ENCODE measurements around the gene SREK1IP1. TPM values are rescaled to one million over a fixed set of nuclear protein-coding genes. Genes with fewer than 3 reads are reported as not detected.

SREK1IP1 gene
- total and polyA plus RNA-seq, 2 donors (not counting 1 experiment from before 2014, with no cell fraction given), result 4.4 to 25.5 TPM

DNA sequence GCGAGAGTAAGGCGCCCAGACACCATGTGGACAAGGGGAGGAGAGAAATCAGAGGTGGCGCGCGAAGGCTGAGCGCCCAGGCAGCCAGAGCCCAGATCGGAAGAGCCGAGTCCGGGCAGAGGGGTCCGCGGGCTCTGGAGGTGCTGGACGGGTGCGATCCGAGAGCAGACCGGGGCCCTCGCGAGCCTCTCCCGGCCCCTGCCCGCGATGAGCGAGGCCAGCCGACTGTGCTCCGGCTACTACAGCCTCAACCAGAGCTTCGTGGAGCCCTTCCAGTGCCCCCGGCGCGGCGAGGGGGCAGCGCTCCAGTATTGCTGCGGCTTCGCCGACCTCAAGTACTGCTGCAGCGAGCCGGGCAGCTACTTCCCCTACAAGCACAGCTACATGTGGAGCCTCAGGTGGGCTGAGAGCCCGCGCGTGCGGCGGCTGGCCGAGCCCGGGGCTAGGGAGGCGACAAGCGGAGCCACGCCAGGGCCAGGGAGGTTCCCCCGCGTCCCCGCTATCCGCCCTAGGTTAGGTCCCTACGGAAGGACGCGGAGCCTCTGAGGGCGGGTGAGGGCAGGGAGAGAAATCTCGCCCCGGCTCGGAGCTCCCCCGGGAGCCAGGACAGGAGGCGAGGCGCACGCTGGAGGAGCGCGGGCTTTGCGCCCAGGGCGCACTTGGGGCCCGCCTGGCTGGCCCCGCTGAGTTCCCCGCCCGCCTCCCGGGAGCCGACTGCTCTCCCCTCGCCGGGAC lies 77.9 kb downstream of the SREK1IP1 start, which contains the start of gene SHISAL2B:
Gene SHISAL2B, plus strand, starts transcription at position 87 of the 735 bp plus-strand sequence. Its CDS starts 121 bp downstream, at position 208.
- no peak within 1 kb of the TSS for H3K4me3 ChIP-seq (ENCODE audit: control extremely low read depth in 1 of 5, extremely low read depth in 1 of 5, insufficient read depth in 1 of 5, low read depth in 2 of 5, low read length in 4 of 5)
- H3K9ac ChIP-seq (ENCODE audit: low read length), result no peak within 1 kb of the TSS
- peaks cover 0 to 4% (median 1%) of the 10 kb centered on the region in 3 donors for H3K9me3 ChIP-seq (ENCODE audit: control extremely low read depth in 1 of 3, control insufficient read depth in 2 of 3, insufficient read depth in 1 of 3, low read length in 2 of 3)
- Mint-ChIP-seq H3K4me1 (peaks cover 7% of the 10 kb centered on the region), H3K27ac (no peak within 1 kb of the TSS), H3K4me3 (peak within 1 kb of the TSS; percentile 43), H3K9me3 (ENCODE audit: insufficient read depth) (peaks cover 2% of the 10 kb centered on the region), H3K27me3 (peaks cover 53% of the 10 kb centered on the region)
- H4K20me1 ChIP-seq (ENCODE audit: control insufficient read depth, insufficient read depth, low read length, poor library complexity, severe bottlenecking), result no peaks in the 10 kb centered on the region
- ATAC-seq (ENCODE audit: low read depth) (no peak), DNase-seq (peak; percentile 7)
- no peak within 1 kb of the TSS for H3K27ac ChIP-seq (ENCODE audit: low read length in 2 of 2)
- peak within 1 kb of the TSS; percentile 54 for H3K4me2 ChIP-seq (replicated peaks; ENCODE audit: low read depth, low read length, poor library complexity, severe bottlenecking)
- H3K36me3 ChIP-seq (replicated peaks in 1 of 2; ENCODE audit: control extremely low read depth in 1 of 2, control insufficient read depth in 1 of 2, extremely low read depth in 1 of 2, insufficient read depth in 2 of 2, low read length in 1 of 2), result no peaks in the 10 kb centered on the region
- TF ChIP-seq, protein P1, sequence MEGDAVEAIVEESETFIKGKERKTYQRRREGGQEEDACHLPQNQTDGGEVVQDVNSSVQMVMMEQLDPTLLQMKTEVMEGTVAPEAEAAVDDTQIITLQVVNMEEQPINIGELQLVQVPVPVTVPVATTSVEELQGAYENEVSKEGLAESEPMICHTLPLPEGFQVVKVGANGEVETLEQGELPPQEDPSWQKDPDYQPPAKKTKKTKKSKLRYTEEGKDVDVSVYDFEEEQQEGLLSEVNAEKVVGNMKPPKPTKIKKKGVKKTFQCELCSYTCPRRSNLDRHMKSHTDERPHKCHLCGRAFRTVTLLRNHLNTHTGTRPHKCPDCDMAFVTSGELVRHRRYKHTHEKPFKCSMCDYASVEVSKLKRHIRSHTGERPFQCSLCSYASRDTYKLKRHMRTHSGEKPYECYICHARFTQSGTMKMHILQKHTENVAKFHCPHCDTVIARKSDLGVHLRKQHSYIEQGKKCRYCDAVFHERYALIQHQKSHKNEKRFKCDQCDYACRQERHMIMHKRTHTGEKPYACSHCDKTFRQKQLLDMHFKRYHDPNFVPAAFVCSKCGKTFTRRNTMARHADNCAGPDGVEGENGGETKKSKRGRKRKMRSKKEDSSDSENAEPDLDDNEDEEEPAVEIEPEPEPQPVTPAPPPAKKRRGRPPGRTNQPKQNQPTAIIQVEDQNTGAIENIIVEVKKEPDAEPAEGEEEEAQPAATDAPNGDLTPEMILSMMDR (IDR thresholded peaks at IDR 0.05), result no peak
- no peak for TF ChIP-seq EZH2 (IDR thresholded peaks at IDR 0.05; ENCODE audit: borderline replicate concordance, insufficient read depth, low read depth, low read length, poor library complexity, severe bottlenecking)
- peaks cover 0 to 22% (median 16%) of the 10 kb centered on the region in 4 experiments for H3K27me3 ChIP-seq (replicated peaks in 1 of 4; ENCODE audit: control extremely low read depth in 1 of 4, control insufficient read depth in 3 of 4, insufficient read depth in 4 of 4, low read length in 3 of 4)
- H3K4me1 ChIP-seq (ENCODE audit: control insufficient read depth in 2 of 2, insufficient read depth in 2 of 2, low read length in 2 of 2), result peaks cover 6 to 8% of the 10 kb centered on the region in 2 donors
- H3K79me2 ChIP-seq (ENCODE audit: control insufficient read depth, insufficient read depth, low read length), result no peaks in the 10 kb centered on the region
- ChIA-PET POLR2A (no interaction called here), CTCF (no interaction called here)
- peak within 1 kb of the TSS; percentile 56 for H2AFZ ChIP-seq (ENCODE audit: insufficient read depth, low read depth, low read length, poor library complexity, severe bottlenecking)
- intact Hi-C loops (cut with micrococcal nuclease), result no loop called here
- WGBS (ENCODE audit: insufficient coverage), result 5% methylated on average over 71 of the region's 71 CpGs

DNA sequence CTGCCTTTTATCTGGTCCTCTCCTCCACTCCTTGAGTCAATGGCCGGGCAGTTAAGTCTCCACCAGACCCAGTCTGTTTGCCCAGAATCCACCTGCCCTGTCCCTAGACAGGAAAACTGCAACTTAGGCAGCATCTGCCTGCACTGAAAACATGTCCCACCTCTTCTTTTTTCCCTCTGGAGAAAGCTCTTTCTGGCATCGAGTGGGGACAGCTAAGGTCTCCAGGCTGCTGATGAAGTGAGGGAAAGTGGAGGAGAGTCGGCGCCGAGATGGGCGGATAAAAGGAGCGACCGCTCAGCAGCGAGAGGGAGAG lies 78.4 kb downstream of the SREK1IP1 start:
- Histone ChIP-seq H3K9me3 (ENCODE audit: control extremely low read depth in 1 of 3, control insufficient read depth in 2 of 3, insufficient read depth in 1 of 3, low read length in 2 of 3) (peaks cover 0 to 3% (median 0%) of the 10 kb centered on the region in 3 donors), H3K27me3 (replicated peaks in 1 of 4; ENCODE audit: control extremely low read depth in 1 of 4, control insufficient read depth in 3 of 4, insufficient read depth in 4 of 4, low read length in 3 of 4) (peaks cover 0 to 22% (median 16%) of the 10 kb centered on the region in 4 experiments), H3K27ac (ENCODE audit: low read length in 2 of 2) (no peak overlapping the region), H3K4me3 (ENCODE audit: control extremely low read depth in 1 of 5, extremely low read depth in 1 of 5, insufficient read depth in 1 of 5, low read depth in 2 of 5, low read length in 4 of 5) (no peak overlapping the region), H3K36me3 (replicated peaks in 1 of 2; ENCODE audit: control extremely low read depth in 1 of 2, control insufficient read depth in 1 of 2, extremely low read depth in 1 of 2, insufficient read depth in 2 of 2, low read length in 1 of 2) (no peaks in the 10 kb centered on the region), H3K9ac (ENCODE audit: low read length) (no peak overlapping the region), H2AFZ (ENCODE audit: insufficient read depth, low read depth, low read length, poor library complexity, severe bottlenecking) (peak overlapping the region; percentile 56), H3K4me1 (ENCODE audit: control insufficient read depth in 2 of 2, insufficient read depth in 2 of 2, low read length in 2 of 2) (peaks cover 6 to 8% of the 10 kb centered on the region in 2 donors), H3K79me2 (ENCODE audit: control insufficient read depth, insufficient read depth, low read length) (no peaks in the 10 kb centered on the region), H3K4me2 (replicated peaks; ENCODE audit: low read depth, low read length, poor library complexity, severe bottlenecking) (peak overlapping the region; percentile 54), H4K20me1 (ENCODE audit: control insufficient read depth, insufficient read depth, low read length, poor library complexity, severe bottlenecking) (no peaks in the 10 kb centered on the region)
- no peak overlapping the region for H3K27ac Mint-ChIP-seq
- DNase-seq (no peak), ATAC-seq (ENCODE audit: low read depth) (no peak)
- intact Hi-C loops (cut with micrococcal nuclease), result no loop called here
- peaks cover 2% of the 10 kb centered on the region for H3K9me3 Mint-ChIP-seq (ENCODE audit: insufficient read depth)
- peak overlapping the region; percentile 43 for H3K4me3 Mint-ChIP-seq
- ChIA-PET POLR2A (no interaction called here), CTCF (no interaction called here)
- peaks cover 53% of the 10 kb centered on the region for H3K27me3 Mint-ChIP-seq
- 13% methylated on average over 8 of the region's 9 CpGs for WGBS (ENCODE audit: insufficient coverage)
- peaks cover 7% of the 10 kb centered on the region for H3K4me1 Mint-ChIP-seq
- TF ChIP-seq, protein P1 (IDR thresholded peaks at IDR 0.05), result no peak
- no peak for TF ChIP-seq EZH2 (IDR thresholded peaks at IDR 0.05; ENCODE audit: borderline replicate concordance, insufficient read depth, low read depth, low read length, poor library complexity, severe bottlenecking)

All from B cell (primary cell).